ENCODE measurements around the gene RND3.

- no peak for TF ChIP-seq USF1 (CRISPR knock-in tag; IDR thresholded peaks at IDR 0.05)
- no peak for TF ChIP-seq HOMEZ (CRISPR knock-in tag; IDR thresholded peaks at IDR 0.05)
- TF ChIP-seq SIN3A (IDR thresholded peaks at IDR 0.05; ENCODE audit: borderline replicate concordance in 2 of 2, control insufficient read depth in 1 of 2, low read depth in 2 of 2, low read length in 2 of 2) = no peak
- TF ChIP-seq CBX3 (IDR thresholded peaks at IDR 0.05; ENCODE audit: borderline replicate concordance in 1 of 2, low read length in 2 of 2) = no peak
- no peak for TF ChIP-seq U2AF1 (optimal IDR thresholded peaks at IDR 0.05; ENCODE audit: low read depth, low read length)
- no peak for TF ChIP-seq NR1H2 (CRISPR knock-in tag; IDR thresholded peaks at IDR 0.05)
- no peak for TF ChIP-seq EZH2 (IDR thresholded peaks at IDR 0.05; ENCODE audit: borderline replicate concordance, low read depth, low read length)
- TF ChIP-seq BRD9 (IDR thresholded peaks at IDR 0.05; ENCODE audit: low read depth, partially characterized antibody) = no peak
- no peak for TF ChIP-seq TCFL5 (CRISPR knock-in tag; conservative IDR thresholded peaks at IDR 0.05)
Observed at GRCh38 chr2:150484006-150484405, 3.5 kb downstream of the RND3 start.
